Transverse colon (tissue), 4 donors: ENCODE results near the gene TSPAN8.

ENCODE experiments used
- EP300 ChIP-seq: sonication (generic); formaldehyde crosslinking; IDR thresholded peaks from one replicate; pipeline ENCODE4 v1.6.1; 2017; ENCODE audit warnings: antibody characterized with exemption, low read depth
- POLR2A ChIP-seq: fragments of 450-650 bp; IDR thresholded peaks from one replicate; pipeline ENCODE4 v1.6.1; 2016; ENCODE audit warnings: antibody characterized with exemption, mild to moderate bottlenecking, moderate library complexity
- POLR2AphosphoS5 ChIP-seq, 3 donors: sonication (generic); formaldehyde crosslinking; IDR thresholded peaks; one replicate each; pipeline ENCODE4 v1.6.1; 2016; ENCODE audit warnings: antibody characterized with exemption in 3 of 3
- TF ChIP-seq, protein P1 (sequence below), 5 experiments: fragments of 200-600 bp in 3 of 5; fragments of 450-650 bp in 2 of 5; sonication (generic) in 3 of 5; IDR thresholded peaks; 1 replicate in 2 of 5; 2 replicates in 3 of 5; pipeline ENCODE4 v1.5.1; 2016 to 2017; ENCODE audit warnings: antibody characterized with exemption in 5 of 5, inconsistent platforms in 3 of 5, mild to moderate bottlenecking in 2 of 5, moderate library complexity in 1 of 5

DNA sequence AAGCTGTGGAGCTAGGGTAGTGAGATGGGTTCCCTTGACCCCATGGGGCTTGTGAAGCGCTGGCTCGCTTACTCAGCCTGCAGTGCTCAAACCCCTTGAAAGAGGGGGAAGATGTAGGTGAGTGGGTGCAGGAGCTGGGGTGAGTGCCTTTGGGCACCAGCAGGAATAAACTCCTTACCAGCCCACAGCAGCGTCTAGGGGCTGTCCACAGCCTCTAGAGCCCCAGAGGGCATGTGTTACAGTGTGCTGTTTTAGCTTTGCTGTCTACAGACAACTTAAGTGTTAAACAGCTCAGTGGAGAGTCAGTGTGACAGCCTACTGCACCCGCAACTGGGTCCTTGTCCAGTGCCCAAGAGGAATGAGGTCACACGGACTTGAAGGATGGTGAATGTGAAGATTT is 48.0 kb downstream of the TSPAN8 start:
- TF ChIP-seq POLR2A (no peak), EP300 (no peak), POLR2AphosphoS5 (IDR thresholded peaks at IDR 0.05) (no peak)
- TF ChIP-seq, protein P1, sequence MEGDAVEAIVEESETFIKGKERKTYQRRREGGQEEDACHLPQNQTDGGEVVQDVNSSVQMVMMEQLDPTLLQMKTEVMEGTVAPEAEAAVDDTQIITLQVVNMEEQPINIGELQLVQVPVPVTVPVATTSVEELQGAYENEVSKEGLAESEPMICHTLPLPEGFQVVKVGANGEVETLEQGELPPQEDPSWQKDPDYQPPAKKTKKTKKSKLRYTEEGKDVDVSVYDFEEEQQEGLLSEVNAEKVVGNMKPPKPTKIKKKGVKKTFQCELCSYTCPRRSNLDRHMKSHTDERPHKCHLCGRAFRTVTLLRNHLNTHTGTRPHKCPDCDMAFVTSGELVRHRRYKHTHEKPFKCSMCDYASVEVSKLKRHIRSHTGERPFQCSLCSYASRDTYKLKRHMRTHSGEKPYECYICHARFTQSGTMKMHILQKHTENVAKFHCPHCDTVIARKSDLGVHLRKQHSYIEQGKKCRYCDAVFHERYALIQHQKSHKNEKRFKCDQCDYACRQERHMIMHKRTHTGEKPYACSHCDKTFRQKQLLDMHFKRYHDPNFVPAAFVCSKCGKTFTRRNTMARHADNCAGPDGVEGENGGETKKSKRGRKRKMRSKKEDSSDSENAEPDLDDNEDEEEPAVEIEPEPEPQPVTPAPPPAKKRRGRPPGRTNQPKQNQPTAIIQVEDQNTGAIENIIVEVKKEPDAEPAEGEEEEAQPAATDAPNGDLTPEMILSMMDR (IDR thresholded peaks at IDR 0.05), result no peak
